HG03565 (cell line): ENCODE measurements around the gene LRMDA.
"Not testable (repeated sequence)": the region's sequence is repeated elsewhere in the genome, so short reads cannot be mapped to it uniquely, and the experiment has no call there.

Source experiments
- ATAC-seq: cut with Tn5 transposase; IDR thresholded peaks from one replicate; pipeline ENCODE4 v1.9.1; 2021; ENCODE audit warnings: mild to moderate bottlenecking, moderate library complexity; ENCODE audit not compliant: unreplicated experiment

Gene LRMDA

GRCh38 chr10:75605795-75606194, 174.4 kb downstream of the LRMDA start:
- ATAC-seq: not testable (repeated sequence)

GRCh38 chr10:75606203-75606779, 174.9 kb downstream of the LRMDA start:
- peak; percentile 54 for ATAC-seq

- ATAC-seq: no peak
These were observed 176.2 kb downstream of the LRMDA start for GRCh38 chr10:75607576-75607975.

- no peak for ATAC-seq
These were observed 178.8 kb downstream of the LRMDA start for GRCh38 chr10:75610183-75610582.

- ATAC-seq: no peak
These were observed 180.0 kb downstream of the LRMDA start for GRCh38 chr10:75611172-75611992.

- no peak for ATAC-seq
These were observed 180.6 kb downstream of the LRMDA start for GRCh38 chr10:75611993-75612372.

GRCh38 chr10:75612904-75613684, 181.7 kb downstream of the LRMDA start:
- peak; percentile 40 for ATAC-seq

GRCh38 chr10:75613685-75614504, 182.5 kb downstream of the LRMDA start:
- peak; percentile 29 for ATAC-seq

- no peak for ATAC-seq
These were observed 184.7 kb downstream of the LRMDA start for GRCh38 chr10:75616076-75616475.

GRCh38 chr10:75616874-75617478, 185.6 kb downstream of the LRMDA start:
- ATAC-seq: no peak

GRCh38 chr10:75617485-75618155, 186.2 kb downstream of the LRMDA start:
- ATAC-seq: no peak

- no peak for ATAC-seq
These were observed 188.2 kb downstream of the LRMDA start for GRCh38 chr10:75619635-75620034.

- no peak for ATAC-seq
These were observed 188.9 kb downstream of the LRMDA start for GRCh38 chr10:75620356-75620755.

GRCh38 chr10:75621003-75621402, 189.6 kb downstream of the LRMDA start:
- ATAC-seq: not testable (repeated sequence)

GRCh38 chr10:75622503-75622902, 191.1 kb downstream of the LRMDA start:
- ATAC-seq: no peak

GRCh38 chr10:75623310-75624093, 192.1 kb downstream of the LRMDA start:
- no peak for ATAC-seq

GRCh38 chr10:75624638-75625037, 193.2 kb downstream of the LRMDA start:
- ATAC-seq: no peak

GRCh38 chr10:75630746-75631145, 199.3 kb downstream of the LRMDA start:
- ATAC-seq: no peak

GRCh38 chr10:75632805-75633462, 201.5 kb downstream of the LRMDA start:
- ATAC-seq: no peak
